ENCODE measurements around the gene ACSF3.

Gene ACSF3

GRCh38 chr16:89062389-89063345 is 31.0 kb upstream of the ACSF3 start:
- H3K27ac ChIP-seq = no peak overlapping the region
- H3K4me3 ChIP-seq (ENCODE audit: low read depth, low read length) = no peak overlapping the region
- no peaks in the 10 kb centered on the region for H3K9me3 ChIP-seq (ENCODE audit: control insufficient read depth, low read length)
- no peak for TF ChIP-seq CTCF (IDR thresholded peaks at IDR 0.05)
- H3K4me1 ChIP-seq = no peaks in the 10 kb centered on the region
- H3K4me2 ChIP-seq (ENCODE audit: low read length) = no peak overlapping the region
- H2AFZ ChIP-seq = no peak overlapping the region
- H3K79me2 ChIP-seq = no peaks in the 10 kb centered on the region
- H3K9ac ChIP-seq = no peak overlapping the region
- H3K27me3 ChIP-seq (ENCODE audit: control insufficient read depth, insufficient read depth, low read length) = no peaks in the 10 kb centered on the region
- H3K36me3 ChIP-seq (ENCODE audit: control insufficient read depth, insufficient read depth, low read length) = no peaks in the 10 kb centered on the region

GRCh38 chr16:89063768-89064320 is 29.8 kb upstream of the ACSF3 start:
- H3K4me2 ChIP-seq (ENCODE audit: low read length) = no peak overlapping the region
- no peaks in the 10 kb centered on the region for H3K79me2 ChIP-seq
- H2AFZ ChIP-seq = no peak overlapping the region
- no peaks in the 10 kb centered on the region for H3K27me3 ChIP-seq (ENCODE audit: control insufficient read depth, insufficient read depth, low read length)
- H3K9ac ChIP-seq = no peak overlapping the region
- no peak overlapping the region for H3K4me3 ChIP-seq (ENCODE audit: low read depth, low read length)
- no peaks in the 10 kb centered on the region for H3K4me1 ChIP-seq
- no peaks in the 10 kb centered on the region for H3K36me3 ChIP-seq (ENCODE audit: control insufficient read depth, insufficient read depth, low read length)
- H3K27ac ChIP-seq = no peak overlapping the region
- H3K9me3 ChIP-seq (ENCODE audit: control insufficient read depth, low read length) = no peaks in the 10 kb centered on the region
- no peak for TF ChIP-seq CTCF (IDR thresholded peaks at IDR 0.05)

GRCh38 chr16:89064606-89065457 is 28.8 kb upstream of the ACSF3 start:
- no peak overlapping the region for H3K27ac ChIP-seq
- H3K4me3 ChIP-seq (ENCODE audit: low read depth, low read length) = no peak overlapping the region
- no peaks in the 10 kb centered on the region for H3K36me3 ChIP-seq (ENCODE audit: control insufficient read depth, insufficient read depth, low read length)
- TF ChIP-seq CTCF (IDR thresholded peaks at IDR 0.05) = no peak
- H3K9ac ChIP-seq = no peak overlapping the region
- no peak overlapping the region for H3K4me2 ChIP-seq (ENCODE audit: low read length)
- no peak overlapping the region for H2AFZ ChIP-seq
- H3K4me1 ChIP-seq = no peaks in the 10 kb centered on the region
- no peaks in the 10 kb centered on the region for H3K79me2 ChIP-seq
- H3K9me3 ChIP-seq (ENCODE audit: control insufficient read depth, low read length) = no peaks in the 10 kb centered on the region
- H3K27me3 ChIP-seq (ENCODE audit: control insufficient read depth, insufficient read depth, low read length) = no peaks in the 10 kb centered on the region

GRCh38 chr16:89065458-89065822 is 28.2 kb upstream of the ACSF3 start:
- H3K36me3 ChIP-seq (ENCODE audit: control insufficient read depth, insufficient read depth, low read length) = no peaks in the 10 kb centered on the region
- no peak for TF ChIP-seq CTCF (IDR thresholded peaks at IDR 0.05)
- H2AFZ ChIP-seq = no peak overlapping the region
- no peaks in the 10 kb centered on the region for H3K4me1 ChIP-seq
- H3K4me3 ChIP-seq (ENCODE audit: low read depth, low read length) = no peak overlapping the region
- no peak overlapping the region for H3K4me2 ChIP-seq (ENCODE audit: low read length)
- no peaks in the 10 kb centered on the region for H3K79me2 ChIP-seq
- H3K27me3 ChIP-seq (ENCODE audit: control insufficient read depth, insufficient read depth, low read length) = no peaks in the 10 kb centered on the region
- no peak overlapping the region for H3K9ac ChIP-seq
- no peak overlapping the region for H3K27ac ChIP-seq
- no peaks in the 10 kb centered on the region for H3K9me3 ChIP-seq (ENCODE audit: control insufficient read depth, low read length)

All from parathyroid adenoma (tissue), 2 donors.